HepG2 (cell line): ENCODE results near the gene NAT14. TPM values are rescaled to one million over a fixed set of nuclear protein-coding genes. Genes with fewer than 3 reads are reported as not detected.

Experiments used
- ATAC-seq: fragments of 200-7000 bp; cut with Tn5 transposase; 3 replicates; pipeline ENCODE4 v1.9.1; 2020; ENCODE audit warnings: mild to moderate bottlenecking, moderate library complexity
- BruUV-seq: library from RNA; stranded (reverse); fragments of 400-500 nt; replicated peaks from 2 replicates; lab custom pipeline; 2021; lab: Mats Ljungman, UMichigan
- CTCF ChIA-PET: fragments of 300-600 bp; formaldehyde crosslinking; extraction: SDS; loops from one replicate; lab custom pipeline; 2021; ENCODE audit warnings: low total read pairs, inconsistent platforms, low intra/inter-chr PET ratio; lab: Yijun Ruan, JAX
- POLR2A ChIA-PET: fragments of 350-600 bp; sonication (Branson Sonifier 250); formaldehyde crosslinking; loops from one replicate; lab custom pipeline; 2020; ENCODE audit warnings: antibody characterized with exemption, inconsistent platforms; lab: Yijun Ruan, JAX
- DNase-seq: peaks from one replicate; pipeline ENCODE4 v3.0.0-alpha.2; 2015; ENCODE audit warnings: low spot score
- FAIRE-seq: peaks from 3 replicates; lab custom pipeline; 2011; peaks lifted over from hg19 to GRCh38; lab: Jason Lieb, UNC
- H2AFZ ChIP-seq: one replicate; pipeline ENCODE4 v1.6.1; 2011; ENCODE audit warnings: low read length, inconsistent platforms
- H3K27ac ChIP-seq: fragments of 300-600 bp; 3 replicates; pipeline ENCODE4 v1.8.0; 2011; ENCODE audit warnings: mixed run types, mild to moderate bottlenecking, mixed read lengths, low read length, inconsistent platforms; ENCODE audit not compliant: insufficient read depth; ENCODE audit errors: extremely low read length
- H3K27me3 ChIP-seq, 2 experiments: fragments of 200-600 bp in 1 of 2; 2 replicates in 1 of 2; 3 replicates in 1 of 2; pipeline versions ENCODE4 v1.6.0 to v1.8.0; 2011; ENCODE audit warnings: low read length in 2 of 2, mild to moderate bottlenecking in 2 of 2, moderate library complexity in 2 of 2, inconsistent platforms in 1 of 2; ENCODE audit not compliant: insufficient read depth in 2 of 2, control insufficient read depth in 1 of 2
- H3K36me3 ChIP-seq, 2 experiments: fragments of 200-600 bp in 1 of 2; replicated peaks in 1 of 2; 2 replicates in 1 of 2; 3 replicates in 1 of 2; pipeline versions ENCODE4 v1.5.1 to v1.8.0; 2011; ENCODE audit warnings: low read length in 2 of 2, inconsistent platforms in 1 of 2; ENCODE audit not compliant: insufficient read depth in 2 of 2, control insufficient read depth in 1 of 2
- H3K4me1 ChIP-seq: 2 replicates; pipeline ENCODE4 v1.5.1; 2012; ENCODE audit warnings: low read length, inconsistent platforms; ENCODE audit not compliant: insufficient read depth
- H3K4me2 ChIP-seq: 2 replicates; pipeline ENCODE4 v1.6.0; 2011; ENCODE audit warnings: low read depth, low read length, inconsistent platforms
- H3K4me3 ChIP-seq, 3 experiments: fragments of 200-600 bp in 1 of 3; sonication (generic), shearing (Covaris generic) in 1 of 3; replicated peaks in 1 of 3; 2 replicates each; pipeline ENCODE4 v1.5.1; 2011 to 2016; ENCODE audit warnings: low read length in 3 of 3, inconsistent platforms in 2 of 3, low read depth in 2 of 3, mild to moderate bottlenecking in 2 of 3, control low read depth in 1 of 3, mixed read lengths in 1 of 3; ENCODE audit not compliant: insufficient read depth in 1 of 3
- H3K79me2 ChIP-seq: one replicate; pipeline ENCODE4 v1.6.1; 2011; ENCODE audit warnings: low read length, inconsistent platforms; ENCODE audit not compliant: insufficient read depth
- H3K9ac ChIP-seq: 2 replicates; pipeline ENCODE4 v1.6.0; 2011; ENCODE audit warnings: mild to moderate bottlenecking, low read depth, low read length, inconsistent platforms; ENCODE audit not compliant: insufficient read depth
- H3K9me3 ChIP-seq: 2 replicates; pipeline ENCODE4 v1.5.1; 2012; ENCODE audit warnings: mild to moderate bottlenecking, low read length
- H4K20me1 ChIP-seq: 2 replicates; pipeline ENCODE4 v1.6.0; 2011; ENCODE audit warnings: inconsistent platforms, mild to moderate bottlenecking, low read length, moderate library complexity; ENCODE audit not compliant: insufficient read depth
- ARNTL ChIP-seq: sonication (generic); formaldehyde crosslinking; IDR thresholded peaks from 2 replicates; pipeline ENCODE4 v1.4.0; 2020; ENCODE audit warnings: mild to moderate bottlenecking, missing genetic modification reagents
- CBX1 ChIP-seq: IDR thresholded peaks from one replicate; pipeline ENCODE4 v1.6.1; 2016; ENCODE audit warnings: antibody characterized with exemption, low read depth
- CENPT ChIP-seq: sonication (generic); formaldehyde crosslinking; IDR thresholded peaks from 2 replicates; pipeline ENCODE4 v1.8.0; 2022; ENCODE audit warnings: low read depth, mild to moderate bottlenecking, moderate library complexity, missing genetic modification reagents
- CENPX ChIP-seq: sonication (generic); formaldehyde crosslinking; IDR thresholded peaks from 2 replicates; pipeline ENCODE4 v1.9.0; 2021; ENCODE audit warnings: mild to moderate bottlenecking, missing genetic modification reagents, moderate library complexity
- EHMT2 ChIP-seq: fragments of 200-600 bp; sonication (generic); IDR thresholded peaks from 2 replicates; pipeline ENCODE4 v1.7.0; 2017; ENCODE audit warnings: antibody characterized with exemption, low read depth, low read length, borderline replicate concordance
- ETV5 ChIP-seq: IDR thresholded peaks from 2 replicates; pipeline ENCODE4 v1.6.1; 2018; ENCODE audit warnings: missing biosample characterization, missing genetic modification reagents, inconsistent platforms, borderline replicate concordance
- EZH2 ChIP-seq: conservative IDR thresholded peaks from 2 replicates; pipeline ENCODE4 v1.6.1; 2012; ENCODE audit warnings: mild to moderate bottlenecking, low read depth, low read length, moderate library complexity
- HMGXB3 ChIP-seq: sonication (generic); formaldehyde crosslinking; IDR thresholded peaks from 2 replicates; pipeline ENCODE4 v1.4.0; 2020; ENCODE audit warnings: missing genetic modification reagents, borderline replicate concordance
- MYNN ChIP-seq: sonication (generic); formaldehyde crosslinking; IDR thresholded peaks from 2 replicates; pipeline ENCODE4 v1.4.0; 2020; ENCODE audit warnings: mild to moderate bottlenecking, low read depth, missing genetic modification reagents
- SP2 ChIP-seq: sonication (generic); formaldehyde crosslinking; IDR thresholded peaks from 2 replicates; pipeline ENCODE4 v1.5.1; 2020; ENCODE audit warnings: mild to moderate bottlenecking, missing genetic modification reagents
- SSRP1 ChIP-seq: IDR thresholded peaks from 2 replicates; pipeline ENCODE4 v1.6.1; 2016; ENCODE audit warnings: control low read depth
- WIZ ChIP-seq: sonication (generic); formaldehyde crosslinking; IDR thresholded peaks from 2 replicates; pipeline ENCODE4 v1.5.1; 2020; ENCODE audit warnings: mild to moderate bottlenecking, missing genetic modification reagents
- ZC3H13 ChIP-seq: sonication (generic); formaldehyde crosslinking; IDR thresholded peaks from 2 replicates; pipeline ENCODE4 v1.8.1; 2023; ENCODE audit warnings: mild to moderate bottlenecking, missing genetic modification reagents, moderate library complexity
- ZFP62 ChIP-seq: sonication (generic); formaldehyde crosslinking; IDR thresholded peaks from 2 replicates; pipeline ENCODE4 v1.4.0; 2020; ENCODE audit warnings: missing genetic modification reagents
- ZNF10 ChIP-seq: sonication (generic); formaldehyde crosslinking; IDR thresholded peaks from 2 replicates; pipeline ENCODE4 v1.4.0; 2020; ENCODE audit warnings: mild to moderate bottlenecking, low read depth, missing genetic modification reagents, borderline replicate concordance
- ZNF263 ChIP-seq: sonication (generic); formaldehyde crosslinking; IDR thresholded peaks from 2 replicates; pipeline ENCODE4 v1.4.0; 2020; ENCODE audit warnings: missing genetic modification reagents
- ZNF276 ChIP-seq: sonication (generic); formaldehyde crosslinking; IDR thresholded peaks from 2 replicates; pipeline ENCODE4 v1.4.0; 2020; ENCODE audit warnings: mild to moderate bottlenecking, low read depth, missing genetic modification reagents
- ZNF326 ChIP-seq: sonication (generic); formaldehyde crosslinking; IDR thresholded peaks from 2 replicates; pipeline ENCODE4 v1.4.0; 2020; ENCODE audit warnings: missing genetic modification reagents, borderline replicate concordance
- ZNF468 ChIP-seq: sonication (generic); formaldehyde crosslinking; IDR thresholded peaks from 2 replicates; pipeline ENCODE4 v1.8.0; 2022; ENCODE audit warnings: mild to moderate bottlenecking, moderate library complexity, missing genetic modification reagents
- ZNF670 ChIP-seq: sonication (generic); formaldehyde crosslinking; IDR thresholded peaks from 2 replicates; pipeline ENCODE4 v1.8.0; 2022; ENCODE audit warnings: mild to moderate bottlenecking, missing genetic modification reagents, borderline replicate concordance
- ZNF841 ChIP-seq: sonication (generic); formaldehyde crosslinking; IDR thresholded peaks from 2 replicates; pipeline ENCODE4 v1.8.1; 2023; ENCODE audit warnings: missing genetic modification reagents, borderline replicate concordance
- WGBS: methylation state at CpG from one replicate; pipeline ENCODE4 v1.1.6; 2017; ENCODE audit warnings: low lambda C conversion rate; 5-methylcytosine and 5-hydroxymethylcytosine counted together
- in situ Hi-C: cut with HindIII; loops from 2 replicates; pipeline ENCODE4 v1.10.0; 2017; ENCODE audit warnings: low pct_unique_long_range_greater_than_20kb; ENCODE audit not compliant: extremely low pct_ligation_motif_present
- intact Hi-C: fragments of 100-400 bp; cut with micrococcal nuclease; formaldehyde crosslinking; loops from one replicate; pipeline ENCODE4 v1.10.0; 2022; ENCODE audit not compliant: unreplicated experiment
- polyA plus RNA-seq, 8 experiments: library from polyadenylated mRNA; depleted of rRNA in 3 of 8; stranded (reverse) in 7 of 8; unstranded in 1 of 8; fragments of >200 nt; fragmentation: Illumina TruSeq in 4 of 8; extraction: Trizol in 4 of 8; gene quantifications; 2 replicates each; pipeline versions ENCODE4 v1.2.1 to v1.2.3, GENCODE V29; 2011 to 2016; ENCODE audit warnings: low read depth in 4 of 8, missing spikeins in 1 of 8, mixed read lengths in 1 of 8; ENCODE audit not compliant: insufficient read depth in 1 of 8
- total RNA-seq, 5 experiments: library from RNA; depleted of rRNA; stranded (reverse); fragments of >200 nt; fragmentation: Illumina TruSeq; extraction: Trizol; gene quantifications; 2 replicates each; pipeline ENCODE4 v1.2.3, GENCODE V29; 2016; ENCODE audit warnings: low read depth in 1 of 5

The NAT14 gene
- total and polyA plus RNA-seq, 2 of the 13 experiments (the other 11 are each of a cell fraction or from before 2014, with no cell fraction given), result 20.7 to 22.3 TPM

- Histone ChIP-seq H4K20me1 (peaks cover 4% of the 10 kb centered on the region; the same call in 1 of the 2 replicates), H2AFZ (no peak overlapping the region), H3K27ac (no peak overlapping the region), H3K9ac (no peak overlapping the region), H3K9me3 (no peaks in the 10 kb centered on the region), H3K79me2 (no peaks in the 10 kb centered on the region), H3K4me1 (no peaks in the 10 kb centered on the region), H3K27me3 (peaks cover 6 to 48% of the 10 kb centered on the region in 2 experiments; a peak in 4 of 5 replicates), H3K4me3 (no peak overlapping the region; a peak in 1 of 6 replicates), H3K36me3 (no peaks in the 10 kb centered on the region), H3K4me2 (no peak overlapping the region)
- FAIRE-seq (no peak), ATAC-seq (no peak), DNase-seq (no peak)
- POLR2A ChIA-PET, result no interaction called here
- in situ Hi-C loops (no loop called here), intact Hi-C loops (no loop called here)
- BruUV-seq, result no TSS peak
- CTCF ChIA-PET, result no interaction called here
- 19% methylated on average over 17 of the region's 39 CpGs for WGBS
- TF ChIP-seq HMGXB3 (CRISPR knock-in tag), result no peak
- TF ChIP-seq WIZ (CRISPR knock-in tag), result no peak
- TF ChIP-seq ZNF276 (CRISPR knock-in tag), result no peak
- no peak for TF ChIP-seq MYNN (CRISPR knock-in tag)
- no peak for TF ChIP-seq ETV5 (CRISPR knock-in tag)
- TF ChIP-seq ZC3H13, result no peak
- TF ChIP-seq EHMT2, result no peak
- no peak for TF ChIP-seq ZNF841 (CRISPR knock-in tag)
- peak; percentile 69; the same call in 1 of the 2 replicates for TF ChIP-seq EZH2
- no peak for TF ChIP-seq SP2 (CRISPR knock-in tag)
- TF ChIP-seq ARNTL, result no peak
- TF ChIP-seq CENPT (CRISPR knock-in tag), result no peak
- TF ChIP-seq ZNF468 (CRISPR knock-in tag), result no peak
- no peak for TF ChIP-seq CENPX (CRISPR knock-in tag)
- TF ChIP-seq SSRP1 (CRISPR knock-in tag), result no peak
- TF ChIP-seq ZNF670 (CRISPR knock-in tag), result no peak
- TF ChIP-seq ZNF326 (CRISPR knock-in tag), result no peak
- peak; percentile 40; the same call in 1 of the 2 replicates for TF ChIP-seq ZNF263 (CRISPR knock-in tag)
- no peak for TF ChIP-seq ZNF10 (CRISPR knock-in tag)
- no peak for TF ChIP-seq ZFP62 (CRISPR knock-in tag)
- no peak for TF ChIP-seq CBX1
Observed at GRCh38 chr19:55441692-55442321, 43.2 kb upstream of the NAT14 start.
